ENCODE data around the gene MARVELD3. TPM values are rescaled to one million over a fixed set of nuclear protein-coding genes. Genes with fewer than 3 reads are reported as not detected.

The MARVELD3 gene
- total RNA-seq, 1 donor from 2014 or later = 2.2 TPM

- H3K79me2 ChIP-seq (ENCODE audit: low read depth) = no peaks in the 10 kb centered on the region
- H3K9ac ChIP-seq = no peak overlapping the region
- no peak overlapping the region for H3K4me3 Mint-ChIP-seq
- no peaks in the 10 kb centered on the region for H3K36me3 ChIP-seq
- no peak for TF ChIP-seq EZH2phosphoT487 (IDR thresholded peaks at IDR 0.05)
- no peak for TF ChIP-seq EZH2 (IDR thresholded peaks at IDR 0.05)
- no peak for TF ChIP-seq CTCF (IDR thresholded peaks at IDR 0.05)
- no peak overlapping the region for H3K27ac ChIP-seq
- no peaks in the 10 kb centered on the region for H3F3A ChIP-seq (ENCODE audit: low read depth)
- no peaks in the 10 kb centered on the region for H3K9me3 Mint-ChIP-seq
- no peaks in the 10 kb centered on the region for H3K4me1 ChIP-seq
- no peaks in the 10 kb centered on the region for H3K36me3 Mint-ChIP-seq
- no peak overlapping the region for H2AFZ ChIP-seq (replicated peaks)
- peaks cover 7% of the 10 kb centered on the region for H3K27me3 Mint-ChIP-seq (ENCODE audit: insufficient read depth, low read depth)
- H3K4me3 ChIP-seq = no peak overlapping the region
- H3K4me2 ChIP-seq = no peak overlapping the region
- H3K9me3 ChIP-seq (ENCODE audit: low read depth) = no peaks in the 10 kb centered on the region
- H3K27me3 ChIP-seq = no peaks in the 10 kb centered on the region
- H4K20me1 ChIP-seq (ENCODE audit: low read depth) = no peaks in the 10 kb centered on the region
- H3K27ac Mint-ChIP-seq = no peak overlapping the region
- no peak for DNase-seq (ENCODE audit: low spot score)
- H3K4me1 Mint-ChIP-seq = no peaks in the 10 kb centered on the region
Measured at GRCh38 chr16:71618429-71618828, 7.6 kb upstream of the MARVELD3 start.

GRCh38 chr16:71622088-71622487 lies 3.9 kb upstream of the MARVELD3 start:
- Mint-ChIP-seq H3K27me3 (ENCODE audit: insufficient read depth, low read depth) (peaks cover 14% of the 10 kb centered on the region), H3K9me3 (no peaks in the 10 kb centered on the region), H3K27ac (no peak overlapping the region), H3K4me1 (no peaks in the 10 kb centered on the region), H3K36me3 (no peaks in the 10 kb centered on the region), H3K4me3 (no peak overlapping the region)
- Histone ChIP-seq H3K27ac (no peak overlapping the region), H3K79me2 (ENCODE audit: low read depth) (no peaks in the 10 kb centered on the region), H3K27me3 (peaks cover 34% of the 10 kb centered on the region), H3K4me2 (no peak overlapping the region), H2AFZ (replicated peaks) (no peak overlapping the region), H3F3A (ENCODE audit: low read depth) (peaks cover 7% of the 10 kb centered on the region), H3K9ac (no peak overlapping the region), H3K36me3 (no peaks in the 10 kb centered on the region), H3K9me3 (ENCODE audit: low read depth) (no peaks in the 10 kb centered on the region), H4K20me1 (ENCODE audit: low read depth) (no peaks in the 10 kb centered on the region), H3K4me1 (no peaks in the 10 kb centered on the region), H3K4me3 (no peak overlapping the region)
- no peak for DNase-seq (ENCODE audit: low spot score)
- TF ChIP-seq CTCF (IDR thresholded peaks at IDR 0.05) (no peak), EZH2 (IDR thresholded peaks at IDR 0.05) (no peak), EZH2phosphoT487 (IDR thresholded peaks at IDR 0.05) (no peak)

GRCh38 chr16:71623597-71623996 lies 2.4 kb upstream of the MARVELD3 start:
- H3F3A ChIP-seq (ENCODE audit: low read depth) = peaks cover 11% of the 10 kb centered on the region
- H2AFZ ChIP-seq (replicated peaks) = no peak overlapping the region
- Mint-ChIP-seq H3K27ac (no peak overlapping the region), H3K4me3 (no peak overlapping the region), H3K4me1 (peaks cover 3% of the 10 kb centered on the region), H3K27me3 (ENCODE audit: insufficient read depth, low read depth) (peaks cover 21% of the 10 kb centered on the region), H3K36me3 (no peaks in the 10 kb centered on the region), H3K9me3 (no peaks in the 10 kb centered on the region)
- no peak overlapping the region for H3K9ac ChIP-seq
- H3K27me3 ChIP-seq = peaks cover 44% of the 10 kb centered on the region
- no peak for TF ChIP-seq CTCF (IDR thresholded peaks at IDR 0.05)
- no peak for TF ChIP-seq EZH2 (IDR thresholded peaks at IDR 0.05)
- no peak for TF ChIP-seq EZH2phosphoT487 (IDR thresholded peaks at IDR 0.05)
- H3K9me3 ChIP-seq (ENCODE audit: low read depth) = no peaks in the 10 kb centered on the region
- no peak overlapping the region for H3K27ac ChIP-seq
- H3K79me2 ChIP-seq (ENCODE audit: low read depth) = no peaks in the 10 kb centered on the region
- no peaks in the 10 kb centered on the region for H4K20me1 ChIP-seq (ENCODE audit: low read depth)
- H3K4me3 ChIP-seq = no peak overlapping the region
- no peaks in the 10 kb centered on the region for H3K36me3 ChIP-seq
- no peak for DNase-seq (ENCODE audit: low spot score)
- H3K4me2 ChIP-seq = no peak overlapping the region
- no peaks in the 10 kb centered on the region for H3K4me1 ChIP-seq
